SH-SY5Y (cell line): ENCODE results near the gene CRTC3.

ENCODE experiments used
- GATA2 ChIP-seq: IDR thresholded peaks from 2 replicates; pipeline ENCODE4 v1.6.1; 2011; ENCODE audit warnings: mild to moderate bottlenecking, low read depth, low read length
- GATA3 ChIP-seq: IDR thresholded peaks from 2 replicates; pipeline ENCODE4 v1.6.1; 2011; ENCODE audit warnings: low read depth, mild to moderate bottlenecking, low read length, moderate library complexity

GRCh38 chr15:90690585-90690984 is 160.9 kb downstream of the CRTC3 start:
- TF ChIP-seq GATA2 (no peak), GATA3 (no peak)
